Dermis lymphatic vessel endothelial cell (primary cell): ENCODE measurements around the gene EBF4. TPM values are rescaled to one million over a fixed set of nuclear protein-coding genes. Genes with fewer than 3 reads are reported as not detected.

Experiments used
- total RNA-seq: library from RNA; depleted of rRNA; stranded (reverse); fragments of >200 nt; gene quantifications from 2 replicates; pipeline ENCODE4 v1.2.1, GENCODE V29; 2014

EBF4 gene
- total RNA-seq = 1.2 and 1.5 TPM in 2 replicates

GRCh38 chr20:2692036-2692885 is at the start of gene EBF4:
Gene EBF4, plus strand, starts transcription at chr20:2692780. Its CDS starts 866 bp downstream, at chr20:2693646.

GRCh38 chr20:2651772-2652723 is 40.5 kb upstream of the EBF4 start, which contains the start of gene NOP56:
Gene NOP56, plus strand, starts transcription at chr20:2652632. Its CDS starts 29 bp downstream, at chr20:2652661.

GRCh38 chr20:2663887-2664719 is 28.5 kb upstream of the EBF4 start, which contains the start of gene IDH3B:
Gene IDH3B, minus strand, starts transcription at chr20:2664216. Its CDS starts 28 bp downstream, at chr20:2664188.

GRCh38 chr20:2800521-2801285 is 108.1 kb downstream of the EBF4 start, which contains the start of gene CPXM1:
Gene CPXM1, minus strand, starts transcription at chr20:2800627. Its CDS starts 55 bp downstream, at chr20:2800572.

Other genes starting within 250 kb of the EBF4 start
- 212 and 228 TPM in 2 replicates for gene SNRPB, start 222.0 kb upstream of the EBF4 start, total RNA-seq
- gene ZNF343, start 183.9 kb upstream of the EBF4 start, total RNA-seq = 8.3 and 8.4 TPM in 2 replicates
- not detected in 2 replicates for gene TMC2, start 156.2 kb upstream of the EBF4 start, total RNA-seq
- 119 and 132 TPM in 2 replicates for gene NOP56, start 40.1 kb upstream of the EBF4 start, total RNA-seq
- gene IDH3B, start 28.6 kb upstream of the EBF4 start, total RNA-seq = 103 and 130 TPM in 2 replicates
- gene CPXM1, start 107.8 kb downstream of the EBF4 start, total RNA-seq = 0.33 and 1.2 TPM in 2 replicates
- not detected in 2 replicates for gene C20orf141, start 122.2 kb downstream of the EBF4 start, total RNA-seq
- not detected in 2 replicates for gene TMEM239, start 123.6 kb downstream of the EBF4 start, total RNA-seq
- gene PCED1A, start 147.9 kb downstream of the EBF4 start, total RNA-seq = 13.1 and 18.7 TPM in 2 replicates
- gene VPS16, start 148.0 kb downstream of the EBF4 start, total RNA-seq = 33.8 and 34.6 TPM in 2 replicates
- 23.5 and 24.6 TPM in 2 replicates for gene PTPRA, start 180.7 kb downstream of the EBF4 start, total RNA-seq